OCI-LY3 (cell line): Measurements from ENCODE around the gene RBBP8NL.

ENCODE experiments used
- H2AFZ ChIP-seq: fragments of 200-600, 300-600 bp; shearing (Covaris generic); 2 replicates; pipeline ENCODE4 v1.6.0; 2014; ENCODE audit warnings: antibody characterized with exemption, low read depth, low read length
- H3K27ac ChIP-seq: fragments of 200-600, 300-600 bp; sonication (generic); 2 replicates; pipeline ENCODE4 v1.5.1; 2014; ENCODE audit warnings: mild to moderate bottlenecking, low read length, moderate library complexity, mixed read lengths
- H3K27me3 ChIP-seq: fragments of 200-600, 300-600 bp; sonication (generic); 2 replicates; pipeline ENCODE4 v1.6.1; 2014; ENCODE audit warnings: low read depth, low read length, mixed read lengths
- H3K36me3 ChIP-seq: fragments of 200-600, 300-600 bp; sonication (generic); replicated peaks from 2 replicates; pipeline ENCODE3; 2014; ENCODE audit warnings: low read depth, low read length, mixed read lengths
- H3K4me1 ChIP-seq: fragments of 300-600, 200-600 bp; sonication (generic); 2 replicates; pipeline ENCODE4 v1.6.1; 2014; ENCODE audit warnings: low read length, mixed read lengths
- H3K4me2 ChIP-seq: fragments of 200-600, 300-600 bp; sonication (generic); 2 replicates; pipeline ENCODE4 v1.6.1; 2014; ENCODE audit warnings: low read length, mixed read lengths
- H3K4me3 ChIP-seq: fragments of 300-600, 200-600 bp; sonication (generic); 2 replicates; pipeline ENCODE4 v1.5.1; 2014; ENCODE audit warnings: antibody characterized with exemption, mild to moderate bottlenecking, low read length, moderate library complexity
- H3K79me2 ChIP-seq: fragments of 300-600, 200-600 bp; shearing (Covaris generic); 2 replicates; pipeline ENCODE4 v1.6.1; 2014; ENCODE audit warnings: mild to moderate bottlenecking, low read length, mixed read lengths
- H3K9ac ChIP-seq: fragments of 300-600, 200-600 bp; shearing (Covaris generic); 2 replicates; pipeline ENCODE4 v1.6.0; 2014; ENCODE audit warnings: mild to moderate bottlenecking, low read length, moderate library complexity
- H3K9me3 ChIP-seq: fragments of 200-600, 300-600 bp; shearing (Covaris generic); 2 replicates; pipeline ENCODE4 v1.6.1; 2014; ENCODE audit warnings: low read length, mixed read lengths; ENCODE audit not compliant: insufficient read depth
- H4K20me1 ChIP-seq: fragments of 200-600, 300-600 bp; sonication (generic); 2 replicates; pipeline ENCODE4 v1.6.1; 2016; ENCODE audit warnings: low read length, mixed read lengths; ENCODE audit not compliant: insufficient read depth
- EZH2phosphoT487 ChIP-seq: fragments of 200-600 bp; shearing (Covaris generic); IDR thresholded peaks from 2 replicates; pipeline ENCODE4 v1.6.1; 2018; ENCODE audit warnings: antibody characterized with exemption, mixed run types, low read depth
- TF ChIP-seq, protein P1 (sequence below): fragments of 200-600, 300-600 bp; sonication (generic); IDR thresholded peaks from 2 replicates; pipeline ENCODE4 v1.5.1; 2014; ENCODE audit warnings: antibody characterized with exemption, low read length, low read depth

The RBBP8NL gene

DNA sequence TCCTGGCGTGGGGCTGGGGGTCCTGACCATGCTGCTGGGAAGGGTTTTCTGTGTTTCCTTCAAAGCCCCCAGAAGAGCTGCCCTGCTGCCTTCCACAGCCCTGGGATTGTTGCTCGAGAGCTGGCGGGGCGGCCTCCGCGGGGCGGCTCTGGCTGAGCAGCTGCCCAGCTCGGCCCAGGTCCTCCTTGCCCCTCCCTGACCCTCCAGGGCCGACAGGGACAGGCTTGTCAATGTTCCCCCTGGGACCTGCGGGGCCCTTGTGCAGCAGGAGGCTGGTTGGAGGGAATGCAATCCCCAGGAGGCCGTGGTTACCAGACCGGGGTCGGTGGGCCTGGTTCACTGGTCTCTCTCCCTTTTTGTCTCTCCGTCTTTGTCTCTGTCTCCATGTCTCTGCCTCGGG lies 28.6 kb upstream of the RBBP8NL start:
- Histone ChIP-seq H3K36me3 (no peaks in the 10 kb centered on the region), H2AFZ (no peak overlapping the region), H3K4me1 (no peaks in the 10 kb centered on the region), H3K27ac (no peak overlapping the region), H3K27me3 (peaks cover 18% of the 10 kb centered on the region), H3K4me3 (no peak overlapping the region), H3K9me3 (no peaks in the 10 kb centered on the region), H3K9ac (no peak overlapping the region), H4K20me1 (no peaks in the 10 kb centered on the region), H3K4me2 (no peak overlapping the region), H3K79me2 (no peaks in the 10 kb centered on the region)
- TF ChIP-seq EZH2phosphoT487 = no peak
- TF ChIP-seq, protein P1, sequence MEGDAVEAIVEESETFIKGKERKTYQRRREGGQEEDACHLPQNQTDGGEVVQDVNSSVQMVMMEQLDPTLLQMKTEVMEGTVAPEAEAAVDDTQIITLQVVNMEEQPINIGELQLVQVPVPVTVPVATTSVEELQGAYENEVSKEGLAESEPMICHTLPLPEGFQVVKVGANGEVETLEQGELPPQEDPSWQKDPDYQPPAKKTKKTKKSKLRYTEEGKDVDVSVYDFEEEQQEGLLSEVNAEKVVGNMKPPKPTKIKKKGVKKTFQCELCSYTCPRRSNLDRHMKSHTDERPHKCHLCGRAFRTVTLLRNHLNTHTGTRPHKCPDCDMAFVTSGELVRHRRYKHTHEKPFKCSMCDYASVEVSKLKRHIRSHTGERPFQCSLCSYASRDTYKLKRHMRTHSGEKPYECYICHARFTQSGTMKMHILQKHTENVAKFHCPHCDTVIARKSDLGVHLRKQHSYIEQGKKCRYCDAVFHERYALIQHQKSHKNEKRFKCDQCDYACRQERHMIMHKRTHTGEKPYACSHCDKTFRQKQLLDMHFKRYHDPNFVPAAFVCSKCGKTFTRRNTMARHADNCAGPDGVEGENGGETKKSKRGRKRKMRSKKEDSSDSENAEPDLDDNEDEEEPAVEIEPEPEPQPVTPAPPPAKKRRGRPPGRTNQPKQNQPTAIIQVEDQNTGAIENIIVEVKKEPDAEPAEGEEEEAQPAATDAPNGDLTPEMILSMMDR = no peak

DNA sequence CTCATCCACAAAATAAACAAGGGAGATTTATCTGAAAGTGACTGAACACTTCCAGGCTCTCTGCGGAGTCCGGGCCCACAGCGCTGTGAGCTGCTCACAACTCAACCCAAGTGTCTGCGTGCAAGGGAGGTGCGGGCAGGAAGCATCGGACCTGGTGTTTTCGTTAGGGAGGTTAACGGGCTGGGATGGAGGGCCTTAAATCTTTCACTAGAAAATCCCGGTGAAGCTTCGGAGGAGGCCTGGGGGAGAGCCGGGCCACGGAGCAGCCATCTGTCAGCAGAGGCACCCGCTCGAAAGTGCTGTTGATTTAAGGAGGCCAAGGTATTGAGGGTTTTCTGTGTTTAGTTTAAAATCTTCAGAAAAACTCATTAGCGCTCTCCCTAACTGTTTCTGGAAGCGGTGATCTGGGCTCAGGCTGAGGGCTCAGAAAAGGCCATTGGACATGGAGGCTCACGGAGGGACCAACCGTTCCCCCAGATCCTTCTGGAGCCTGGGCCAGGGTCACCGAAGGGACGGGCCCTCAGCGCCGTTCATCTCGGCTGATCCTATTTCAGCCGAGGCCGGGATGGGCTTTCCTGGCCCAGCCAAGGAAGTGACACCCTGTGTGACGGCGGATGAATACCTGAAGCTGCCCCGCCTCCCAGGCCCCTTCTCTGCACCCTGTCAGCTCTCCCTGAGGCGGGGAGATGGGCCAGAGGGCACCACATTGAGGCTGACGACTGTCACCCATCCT lies 27.7 kb upstream of the RBBP8NL start:
- H3K9ac ChIP-seq = no peak overlapping the region
- TF ChIP-seq, protein P1 = no peak
- no peak for TF ChIP-seq EZH2phosphoT487
- H3K27me3 ChIP-seq = peaks cover 18% of the 10 kb centered on the region
- no peak overlapping the region for H2AFZ ChIP-seq
- H3K4me3 ChIP-seq = no peak overlapping the region
- H3K4me2 ChIP-seq = no peak overlapping the region
- H3K27ac ChIP-seq = no peak overlapping the region
- H3K9me3 ChIP-seq = no peaks in the 10 kb centered on the region
- no peaks in the 10 kb centered on the region for H3K79me2 ChIP-seq
- no peaks in the 10 kb centered on the region for H3K36me3 ChIP-seq
- H3K4me1 ChIP-seq = no peaks in the 10 kb centered on the region
- no peaks in the 10 kb centered on the region for H4K20me1 ChIP-seq

DNA sequence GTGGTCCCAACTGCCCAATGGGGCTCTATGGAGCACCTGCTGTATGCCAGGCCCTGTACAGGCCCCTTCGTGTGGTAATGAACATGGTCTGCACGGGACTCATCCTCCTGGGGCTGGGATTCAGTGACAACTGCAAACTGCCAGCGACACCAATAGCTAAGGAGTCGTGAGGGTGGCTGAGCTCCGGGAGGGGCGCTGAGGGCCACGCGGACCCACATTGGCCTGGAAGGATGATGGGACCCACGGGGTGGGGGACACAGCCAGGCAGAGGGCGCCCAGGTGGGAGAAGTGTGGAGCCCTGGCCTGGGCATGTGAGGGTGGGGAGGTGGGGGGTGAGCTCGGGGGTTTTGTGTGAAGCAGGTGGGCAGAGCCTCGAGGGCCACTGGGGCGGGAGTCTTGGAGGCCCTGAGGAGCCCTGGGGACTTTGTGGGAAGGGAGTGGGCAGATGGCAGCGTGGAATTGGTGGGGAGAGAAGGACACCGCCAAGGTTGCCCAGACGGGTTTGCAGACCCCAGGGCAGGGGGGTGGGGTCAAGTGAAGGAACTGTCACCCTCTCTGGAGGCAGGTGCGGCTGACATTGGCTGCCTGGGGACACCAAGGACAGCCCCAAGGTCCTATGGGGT lies 26.0 kb upstream of the RBBP8NL start:
- H3K27ac ChIP-seq = no peak overlapping the region
- no peaks in the 10 kb centered on the region for H3K36me3 ChIP-seq
- no peak overlapping the region for H3K4me2 ChIP-seq
- no peaks in the 10 kb centered on the region for H4K20me1 ChIP-seq
- H3K4me1 ChIP-seq = no peaks in the 10 kb centered on the region
- TF ChIP-seq, protein P1 = no peak
- TF ChIP-seq EZH2phosphoT487 = no peak
- no peak overlapping the region for H2AFZ ChIP-seq
- H3K9ac ChIP-seq = no peak overlapping the region
- H3K4me3 ChIP-seq = no peak overlapping the region
- H3K79me2 ChIP-seq = no peaks in the 10 kb centered on the region
- peaks cover 18% of the 10 kb centered on the region for H3K27me3 ChIP-seq
- no peaks in the 10 kb centered on the region for H3K9me3 ChIP-seq

DNA sequence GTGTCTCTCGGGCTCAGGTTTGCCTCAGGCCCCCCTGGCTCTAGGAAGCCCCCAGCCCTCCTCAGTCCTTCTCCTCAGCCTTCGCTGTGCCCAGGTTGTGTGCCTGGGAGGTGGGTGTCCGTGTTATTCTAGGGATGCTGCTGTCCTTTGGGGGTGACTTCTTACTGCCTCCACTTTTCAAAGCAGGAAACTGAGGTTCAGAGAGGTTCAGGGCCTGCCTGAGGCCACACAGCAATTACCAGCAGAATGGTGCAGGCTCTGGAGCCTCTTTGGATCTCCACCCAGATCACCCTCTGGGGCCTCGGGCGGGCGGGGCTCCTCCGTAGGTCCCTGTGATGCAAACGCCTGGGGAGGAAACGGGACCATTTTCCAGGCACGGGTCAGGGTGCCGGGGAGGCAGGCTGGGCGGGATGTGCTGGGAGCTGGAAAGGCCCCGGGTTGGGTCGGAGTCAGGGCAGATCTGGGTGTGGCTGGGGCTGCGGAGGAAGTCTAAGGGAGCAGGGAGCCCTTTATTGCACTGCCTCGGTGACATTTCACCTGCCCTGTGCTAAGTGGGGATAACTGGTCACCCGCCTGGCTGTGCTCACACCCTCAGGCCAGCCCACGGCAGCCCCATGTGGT lies 25.2 kb upstream of the RBBP8NL start:
- Histone ChIP-seq H3K4me2 (no peak overlapping the region), H3K79me2 (no peaks in the 10 kb centered on the region), H3K9ac (no peak overlapping the region), H2AFZ (no peak overlapping the region), H3K4me1 (no peaks in the 10 kb centered on the region), H3K9me3 (no peaks in the 10 kb centered on the region), H3K27ac (no peak overlapping the region), H3K4me3 (no peak overlapping the region), H3K36me3 (no peaks in the 10 kb centered on the region), H3K27me3 (peaks cover 18% of the 10 kb centered on the region), H4K20me1 (no peaks in the 10 kb centered on the region)
- TF ChIP-seq, protein P1 = no peak
- TF ChIP-seq EZH2phosphoT487 = no peak
